CD4-positive, CD25-positive, alpha-beta regulatory T cell (primary cell): ENCODE results near the gene DRAM2. TPM values are rescaled to one million over a fixed set of nuclear protein-coding genes. Genes with fewer than 3 reads are reported as not detected.
"Not testable (repeated sequence)": the region's sequence is repeated elsewhere in the genome, so short reads cannot be mapped to it uniquely, and the experiment has no call there.

Experiments used
- ATAC-seq, 2 donors: fragments of 150-1000 bp; cut with Tn5 transposase; one replicate each; pipeline ENCODE4 v1.10.0; 2021; ENCODE audit warnings: low read depth in 2 of 2, moderate number of reproducible peaks in 2 of 2, moderate library complexity in 1 of 2
- DNase-seq, 3 donors: peaks; one replicate each; pipeline versions ENCODE4 v3.0.0 to v3.0.0-alpha.2; 2012 to 2022; ENCODE audit warnings: mixed read lengths in 1 of 3
- H3K27ac ChIP-seq: one replicate; pipeline ENCODE4 v1.7.0; 2013; ENCODE audit warnings: mild to moderate bottlenecking, low read length; ENCODE audit not compliant: insufficient read depth, poor library complexity, severe bottlenecking
- H3K27me3 ChIP-seq: one replicate; pipeline ENCODE4 v1.7.0; 2013; ENCODE audit warnings: low read length; ENCODE audit not compliant: control insufficient read depth, insufficient read depth
- H3K36me3 ChIP-seq: one replicate; pipeline ENCODE4 v1.7.0; 2013; ENCODE audit warnings: mild to moderate bottlenecking, low read length, moderate library complexity; ENCODE audit not compliant: control insufficient read depth, insufficient read depth
- H3K4me1 ChIP-seq: 2 replicates; pipeline ENCODE4 v1.7.0; 2013; ENCODE audit warnings: mild to moderate bottlenecking, low read length; ENCODE audit not compliant: insufficient read depth, control insufficient read depth, poor library complexity, severe bottlenecking
- H3K4me3 ChIP-seq: one replicate; pipeline ENCODE4 v1.7.0; 2013; ENCODE audit warnings: low read depth, mild to moderate bottlenecking, low read length, moderate library complexity
- H3K9me3 ChIP-seq, 2 experiments: 1 replicate in 1 of 2; 2 replicates in 1 of 2; pipeline ENCODE4 v1.7.0; 2013; ENCODE audit warnings: low read length in 2 of 2, mild to moderate bottlenecking in 1 of 2, moderate library complexity in 1 of 2; ENCODE audit not compliant: control insufficient read depth in 2 of 2
- H3K27ac Mint-ChIP-seq, 3 donors: one replicate each; pipeline ENCODE4 v1.8.0; 2020 to 2022; ENCODE audit warnings: mild to moderate bottlenecking in 3 of 3, mixed read lengths in 3 of 3, moderate library complexity in 2 of 3
- H3K27me3 Mint-ChIP-seq: one replicate; pipeline ENCODE4 v1.8.0; 2022; ENCODE audit warnings: mild to moderate bottlenecking, mixed read lengths
- H3K36me3 Mint-ChIP-seq: one replicate; pipeline ENCODE4 v1.8.0; 2020; ENCODE audit warnings: mixed read lengths
- H3K4me1 Mint-ChIP-seq, 4 donors: one replicate each; pipeline ENCODE4 v1.8.0; 2020 to 2022; ENCODE audit warnings: mixed read lengths in 4 of 4, mild to moderate bottlenecking in 1 of 4
- H3K4me3 Mint-ChIP-seq, 4 donors: one replicate each; pipeline ENCODE4 v1.8.0; 2020 to 2022; ENCODE audit warnings: mild to moderate bottlenecking in 4 of 4, mixed read lengths in 4 of 4, moderate library complexity in 3 of 4
- H3K9me3 Mint-ChIP-seq, 7 donors: one replicate each; pipeline ENCODE4 v1.8.0; 2020 to 2022; ENCODE audit warnings: mixed read lengths in 7 of 7, mild to moderate bottlenecking in 3 of 7, moderate library complexity in 2 of 7
- polyA plus RNA-seq, 4 donors: library from polyadenylated mRNA; unstranded; fragments of 300-500 nt; fragmentation: Illumina TruSeq; gene quantifications; one replicate each; pipeline ENCODE4 v1.2.3, GENCODE V29; 2021
- total RNA-seq: library from RNA; stranded (reverse); gene quantifications from one replicate; pipeline ENCODE4 v1.2.3, GENCODE V29; 2022

Gene DRAM2
- total and polyA plus RNA-seq, 5 donors from 2014 or later, result 37.2 to 112 (median 95.9) TPM

- H3K4me3 ChIP-seq, H3K27me3 ChIP-seq, DNase-seq, ATAC-seq, H3K36me3 ChIP-seq, H3K4me1 Mint-ChIP-seq, H3K27ac ChIP-seq, H3K4me3 Mint-ChIP-seq, H3K36me3 Mint-ChIP-seq, H3K4me1 ChIP-seq, H3K27ac Mint-ChIP-seq: not testable (repeated sequence)
- H3K9me3 ChIP-seq, result peaks cover 10 to 13% of the 10 kb centered on the region in 2 experiments
- Mint-ChIP-seq H3K9me3 (peaks cover 9 to 39% (median 28%) of the 10 kb centered on the region in 7 donors), H3K27me3 (peaks cover 34% of the 10 kb centered on the region)
Measured at GRCh38 chr1:111095421-111095820, 44.5 kb downstream of the DRAM2 start.

- Mint-ChIP-seq H3K4me3 (no peak overlapping the region), H3K27me3 (peaks cover 55% of the 10 kb centered on the region), H3K9me3 (peaks cover 0 to 18% (median 0%) of the 10 kb centered on the region in 7 donors), H3K36me3 (peaks cover 2% of the 10 kb centered on the region), H3K27ac (no peak overlapping the region), H3K4me1 (no peaks in the 10 kb centered on the region)
- no peak overlapping the region for H3K27ac ChIP-seq
- ATAC-seq, result no peak
- peaks cover 9% of the 10 kb centered on the region for H3K27me3 ChIP-seq
- DNase-seq, result no peak
- no peaks in the 10 kb centered on the region for H3K9me3 ChIP-seq
- H3K4me1 ChIP-seq, result no peaks in the 10 kb centered on the region
- no peak overlapping the region for H3K4me3 ChIP-seq
- H3K36me3 ChIP-seq, result no peaks in the 10 kb centered on the region
Measured at GRCh38 chr1:111089638-111090037, 50.3 kb downstream of the DRAM2 start.

GRCh38 chr1:111085676-111086075 lies 54.2 kb downstream of the DRAM2 start:
- H3K4me3 ChIP-seq, result no peak overlapping the region
- ATAC-seq, result no peak
- no peaks in the 10 kb centered on the region for H3K36me3 ChIP-seq
- peaks cover 72% of the 10 kb centered on the region for H3K27me3 Mint-ChIP-seq
- peaks cover 0 to 6% (median 3%) of the 10 kb centered on the region in 7 donors for H3K9me3 Mint-ChIP-seq
- H3K9me3 ChIP-seq, result no peaks in the 10 kb centered on the region
- no peak for DNase-seq
- H3K4me1 ChIP-seq, result no peaks in the 10 kb centered on the region
- H3K27ac Mint-ChIP-seq, result no peak overlapping the region
- H3K4me3 Mint-ChIP-seq, result no peak overlapping the region
- H3K36me3 Mint-ChIP-seq, result no peaks in the 10 kb centered on the region
- no peaks in the 10 kb centered on the region for H3K4me1 Mint-ChIP-seq
- H3K27me3 ChIP-seq, result peaks cover 22% of the 10 kb centered on the region
- H3K27ac ChIP-seq, result no peak overlapping the region

GRCh38 chr1:111084999-111085398 lies 54.9 kb downstream of the DRAM2 start:
- ATAC-seq (no peak), DNase-seq (no peak)
- no peaks in the 10 kb centered on the region for H3K4me1 ChIP-seq
- no peaks in the 10 kb centered on the region for H3K9me3 ChIP-seq
- no peak overlapping the region for H3K4me3 ChIP-seq
- H3K9me3 Mint-ChIP-seq, result peaks cover 0 to 8% (median 3%) of the 10 kb centered on the region in 7 donors
- no peaks in the 10 kb centered on the region for H3K36me3 ChIP-seq
- H3K27ac Mint-ChIP-seq, result no peak overlapping the region
- no peak overlapping the region for H3K4me3 Mint-ChIP-seq
- H3K27ac ChIP-seq, result no peak overlapping the region
- H3K27me3 Mint-ChIP-seq, result peaks cover 76% of the 10 kb centered on the region
- H3K27me3 ChIP-seq, result peaks cover 18% of the 10 kb centered on the region
- H3K36me3 Mint-ChIP-seq, result no peaks in the 10 kb centered on the region
- no peaks in the 10 kb centered on the region for H3K4me1 Mint-ChIP-seq

GRCh38 chr1:111082421-111083203 lies 57.3 kb downstream of the DRAM2 start:
- H3K27ac Mint-ChIP-seq, result no peak overlapping the region
- peaks cover 59% of the 10 kb centered on the region for H3K27me3 Mint-ChIP-seq
- no peak overlapping the region for H3K27ac ChIP-seq

GRCh38 chr1:111079329-111079728 lies 60.6 kb downstream of the DRAM2 start:
- not testable (repeated sequence) for H3K36me3 ChIP-seq, H3K36me3 Mint-ChIP-seq, H3K4me3 ChIP-seq, H3K27ac Mint-ChIP-seq, DNase-seq, H3K4me1 ChIP-seq, H3K27ac ChIP-seq, H3K4me1 Mint-ChIP-seq, H3K9me3 ChIP-seq, H3K4me3 Mint-ChIP-seq, ATAC-seq
- H3K27me3 ChIP-seq, result peaks cover 13% of the 10 kb centered on the region
- H3K9me3 Mint-ChIP-seq, result peaks cover 3 to 23% (median 9%) of the 10 kb centered on the region in 7 donors
- H3K27me3 Mint-ChIP-seq, result peaks cover 47% of the 10 kb centered on the region

More at GRCh38 chr1:111082421-111083203, 57.3 kb downstream of the DRAM2 start:
- no peaks in the 10 kb centered on the region for H3K36me3 ChIP-seq
- peaks cover 3% of the 10 kb centered on the region for H3K36me3 Mint-ChIP-seq
- ATAC-seq (no peak), DNase-seq (no peak)
- H3K4me3 Mint-ChIP-seq, result no peak overlapping the region
- peaks cover 14% of the 10 kb centered on the region for H3K27me3 ChIP-seq
- no peak overlapping the region for H3K4me3 ChIP-seq
- peaks cover 0 to 10% (median 6%) of the 10 kb centered on the region in 7 donors for H3K9me3 Mint-ChIP-seq
- H3K9me3 ChIP-seq, result no peaks in the 10 kb centered on the region
- H3K4me1 ChIP-seq, result no peaks in the 10 kb centered on the region
- no peaks in the 10 kb centered on the region for H3K4me1 Mint-ChIP-seq

- not testable (repeated sequence) for H3K4me1 Mint-ChIP-seq, H3K9me3 ChIP-seq, ATAC-seq, H3K36me3 Mint-ChIP-seq, H3K27ac ChIP-seq, H3K36me3 ChIP-seq, H3K27me3 ChIP-seq, DNase-seq, H3K4me3 Mint-ChIP-seq, H3K4me3 ChIP-seq, H3K27ac Mint-ChIP-seq, H3K4me1 ChIP-seq
- peaks cover 31% of the 10 kb centered on the region for H3K27me3 Mint-ChIP-seq
- H3K9me3 Mint-ChIP-seq, result peaks cover 3 to 23% (median 6%) of the 10 kb centered on the region in 7 donors
Measured at GRCh38 chr1:111077312-111077711, 62.6 kb downstream of the DRAM2 start.
